Natural killer cell (primary cell): ENCODE results near the gene KLK6. TPM values are rescaled to one million over a fixed set of nuclear protein-coding genes. Genes with fewer than 3 reads are reported as not detected.
"Not testable (repeated sequence)": the region's sequence is repeated elsewhere in the genome, so short reads cannot be mapped to it uniquely, and the experiment has no call there.

Experiments
- ATAC-seq, 3 donors: fragments of 150-1000 bp in 2 of 3; fragments of 200-7000 bp in 1 of 3; cut with Tn5 transposase; 1 replicate in 1 of 3; 2 replicates in 2 of 3; pipeline ENCODE4 v1.10.0; 2021; ENCODE audit warnings: mild to moderate bottlenecking in 2 of 3, moderate library complexity in 2 of 3
- DNase-seq, 2 donors: peaks; one replicate each; pipeline versions ENCODE4 v3.0.0 to v3.0.0-alpha.2; 2013 to 2021; ENCODE audit warnings: mixed read lengths in 1 of 2
- H3K27ac ChIP-seq: one replicate; pipeline ENCODE4 v1.5.1; 2013; ENCODE audit warnings: mild to moderate bottlenecking, low read length
- H3K27me3 ChIP-seq: one replicate; pipeline ENCODE4 v1.6.1; 2013; ENCODE audit warnings: low read length; ENCODE audit not compliant: control insufficient read depth, insufficient read depth
- H3K36me3 ChIP-seq: one replicate; pipeline ENCODE4 v1.6.1; 2013; ENCODE audit warnings: low read length; ENCODE audit not compliant: control insufficient read depth, insufficient read depth
- H3K4me1 ChIP-seq: one replicate; pipeline ENCODE4 v1.6.1; 2013; ENCODE audit warnings: low read length; ENCODE audit not compliant: control insufficient read depth, insufficient read depth
- H3K4me3 ChIP-seq: one replicate; pipeline ENCODE4 v1.5.1; 2013; ENCODE audit warnings: low read length
- H3K9me3 ChIP-seq: one replicate; pipeline ENCODE4 v1.6.1; 2013; ENCODE audit warnings: low read length; ENCODE audit not compliant: control insufficient read depth, insufficient read depth
- H3K27ac Mint-ChIP-seq, 2 donors: one replicate each; pipeline ENCODE4 v1.8.0; 2022; ENCODE audit warnings: mild to moderate bottlenecking in 2 of 2, mixed read lengths in 2 of 2, moderate library complexity in 1 of 2
- H3K27me3 Mint-ChIP-seq, 2 donors: one replicate each; pipeline ENCODE4 v1.8.0; 2022; ENCODE audit warnings: low read depth in 2 of 2, mixed read lengths in 2 of 2
- H3K36me3 Mint-ChIP-seq: one replicate; pipeline ENCODE4 v1.8.0; 2022; ENCODE audit warnings: mixed read lengths
- H3K4me1 Mint-ChIP-seq, 2 donors: one replicate each; pipeline ENCODE4 v1.8.0; 2022; ENCODE audit warnings: mixed read lengths in 2 of 2
- H3K4me3 Mint-ChIP-seq: one replicate; pipeline ENCODE4 v1.8.0; 2022; ENCODE audit warnings: mild to moderate bottlenecking, moderate library complexity, mixed read lengths
- H3K9me3 Mint-ChIP-seq, 2 donors: one replicate each; pipeline ENCODE4 v1.8.0; 2022; ENCODE audit warnings: mixed read lengths in 2 of 2
- CTCF ChIP-seq: fragments of 200-600 bp; IDR thresholded peaks from one replicate; pipeline ENCODE4 v1.8.0; 2022; ENCODE audit warnings: antibody characterized with exemption
- WGBS: methylation state at CpG from one replicate; pipeline ENCODE4 v1.1.7; 2013; ENCODE audit warnings: missing lambda C conversion rate; ENCODE audit not compliant: insufficient coverage; 5-methylcytosine and 5-hydroxymethylcytosine counted together
- intact Hi-C: fragments of 100-400 bp; cut with micrococcal nuclease; formaldehyde crosslinking; loops from one replicate; pipeline ENCODE4 v1.14.2; 2022
- total RNA-seq, 4 donors: library from RNA; stranded (reverse); fragments of 120-200 nt in 1 of 4; gene quantifications; one replicate each; pipeline versions ENCODE4 v1.2.3 to v1.2.4, GENCODE V29; 2013 to 2022

The KLK6 gene
- total RNA-seq, 3 donors from 2014 or later (not counting 1 experiment from before 2014, with no cell fraction given): not detected

- peaks cover 31 to 41% of the 10 kb centered on the region in 2 donors for H3K27me3 Mint-ChIP-seq
- DNase-seq (no peak), ATAC-seq (no peak)
- Histone ChIP-seq H3K4me1 (no peaks in the 10 kb centered on the region), H3K4me3 (no peak overlapping the region), H3K27me3 (no peaks in the 10 kb centered on the region), H3K9me3 (no peaks in the 10 kb centered on the region), H3K36me3 (no peaks in the 10 kb centered on the region), H3K27ac (no peak overlapping the region)
- no peaks in the 10 kb centered on the region for H3K4me1 Mint-ChIP-seq
- 62% methylated on average over 3 of the region's 9 CpGs for WGBS
- no peak overlapping the region for H3K4me3 Mint-ChIP-seq
- intact Hi-C loops: no loop called here
- H3K36me3 Mint-ChIP-seq: no peaks in the 10 kb centered on the region
- no peak overlapping the region for H3K27ac Mint-ChIP-seq
- no peaks in the 10 kb centered on the region for H3K9me3 Mint-ChIP-seq
- no peak for TF ChIP-seq CTCF
Observed at GRCh38 chr19:50974702-50975556, 5.5 kb upstream of the KLK6 start.

- no peak overlapping the region for H3K27ac Mint-ChIP-seq
- TF ChIP-seq CTCF: no peak
- no peaks in the 10 kb centered on the region for H3K9me3 ChIP-seq
- H3K36me3 ChIP-seq: no peaks in the 10 kb centered on the region
- peaks cover 36 to 40% of the 10 kb centered on the region in 2 donors for H3K27me3 Mint-ChIP-seq
- DNase-seq (no peak), ATAC-seq (no peak)
- H3K4me1 Mint-ChIP-seq: no peaks in the 10 kb centered on the region
- H3K4me3 ChIP-seq: no peak overlapping the region
- H3K4me3 Mint-ChIP-seq: no peak overlapping the region
- H3K36me3 Mint-ChIP-seq: no peaks in the 10 kb centered on the region
- no peak overlapping the region for H3K27ac ChIP-seq
- 79% methylated on average over 9 of the region's 9 CpGs for WGBS
- no peaks in the 10 kb centered on the region for H3K9me3 Mint-ChIP-seq
- H3K27me3 ChIP-seq: no peaks in the 10 kb centered on the region
- H3K4me1 ChIP-seq: no peaks in the 10 kb centered on the region
- intact Hi-C loops: no loop called here
Observed at GRCh38 chr19:50972795-50973376, 3.5 kb upstream of the KLK6 start.

- H3K4me3 ChIP-seq, H3K4me3 Mint-ChIP-seq, ATAC-seq, H3K4me1 ChIP-seq, H3K36me3 Mint-ChIP-seq, H3K27ac Mint-ChIP-seq, H3K36me3 ChIP-seq, H3K9me3 ChIP-seq, H3K9me3 Mint-ChIP-seq, intact Hi-C loops, DNase-seq, H3K27ac ChIP-seq, H3K4me1 Mint-ChIP-seq, H3K27me3 ChIP-seq: not testable (repeated sequence)
- peaks cover 28% of the 10 kb centered on the region in 2 donors for H3K27me3 Mint-ChIP-seq
- 82% methylated on average over 3 of the region's 3 CpGs for WGBS
Observed at GRCh38 chr19:50969810-50970209, 419 bp upstream of the KLK6 start.

GRCh38 chr19:50968716-50969412 lies 527 bp downstream of the KLK6 start:
- no peaks in the 10 kb centered on the region for H3K9me3 Mint-ChIP-seq
- H3K27ac ChIP-seq: no peak overlapping the region
- peaks cover 34 to 36% of the 10 kb centered on the region in 2 donors for H3K27me3 Mint-ChIP-seq
- no peaks in the 10 kb centered on the region for H3K36me3 Mint-ChIP-seq
- WGBS: 52% methylated on average over 7 of the region's 7 CpGs
- DNase-seq (no peak), ATAC-seq (no peak)
- H3K9me3 ChIP-seq: no peaks in the 10 kb centered on the region
- no peaks in the 10 kb centered on the region for H3K36me3 ChIP-seq
- H3K4me1 Mint-ChIP-seq: no peaks in the 10 kb centered on the region
- intact Hi-C loops: no loop called here
- H3K4me1 ChIP-seq: no peaks in the 10 kb centered on the region
- TF ChIP-seq CTCF: no peak
- no peaks in the 10 kb centered on the region for H3K27me3 ChIP-seq
- H3K4me3 Mint-ChIP-seq: no peak overlapping the region
- H3K27ac Mint-ChIP-seq: no peak overlapping the region
- H3K4me3 ChIP-seq: no peak overlapping the region
